Muscle of arm (tissue), 12 donors: Measurements from ENCODE around the gene MRGPRF. TPM values are rescaled to one million over a fixed set of nuclear protein-coding genes. Genes with fewer than 3 reads are reported as not detected.

Experiments used
- DNase-seq: peaks from one replicate; pipeline ENCODE4 v3.0.0-alpha.2; 2013
- polyA plus RNA-seq, 12 donors: library from polyadenylated mRNA; unstranded; fragments of 120-200 nt; gene quantifications; one replicate each; pipeline ENCODE4 v1.2.1, GENCODE V29; 2013; ENCODE audit not compliant: insufficient read length in 12 of 12

MRGPRF gene
- polyA plus RNA-seq, 12 donors, result 13.5 to 26.1 (median 19.1) TPM; not detected in 1

DNA sequence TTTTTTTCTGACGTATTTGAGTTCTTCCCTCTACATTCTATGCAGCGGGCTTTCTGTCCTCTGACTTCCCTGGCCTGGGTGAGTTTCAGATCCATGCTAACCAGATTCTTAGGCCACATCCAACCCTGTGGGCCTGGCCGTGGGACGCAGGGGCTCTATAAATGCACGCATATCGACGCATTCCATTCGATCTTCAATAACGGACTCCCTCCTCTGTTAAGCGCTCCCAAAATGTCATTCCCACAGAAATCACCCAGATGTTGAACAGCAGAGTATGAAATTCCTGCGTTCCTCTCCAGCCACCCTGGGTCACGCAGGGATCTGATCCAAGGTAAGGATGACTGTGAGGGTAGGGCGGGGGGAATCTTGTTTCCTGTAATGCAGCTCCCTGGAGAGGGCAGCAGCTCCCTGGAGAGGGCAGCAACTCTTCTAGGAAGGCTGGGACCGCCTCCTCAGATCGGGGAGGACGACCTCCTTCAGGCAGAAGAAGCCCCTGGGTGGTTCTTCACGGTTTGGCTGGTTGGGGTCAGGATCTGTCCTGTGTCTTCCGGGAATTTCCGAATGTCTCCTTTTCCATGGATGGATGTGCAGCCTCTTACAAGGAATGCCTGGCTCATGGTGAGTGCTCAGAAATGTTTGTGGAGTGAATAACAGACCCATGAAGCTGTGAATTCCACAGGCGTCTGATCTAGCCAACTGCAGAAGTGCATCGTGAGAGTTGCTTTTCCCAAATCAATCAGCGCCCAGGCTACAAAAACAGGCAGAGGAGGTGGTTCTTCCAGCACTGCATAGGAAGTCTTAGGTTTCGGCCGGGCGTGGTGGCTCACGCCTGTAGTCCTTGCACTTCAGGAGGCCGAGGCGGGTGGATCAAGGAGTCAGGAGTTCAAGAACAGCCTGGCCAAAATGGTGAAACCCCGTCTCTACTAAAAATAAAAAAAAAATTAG, 44.5 kb downstream of the MRGPRF start:
- no peak for DNase-seq

DNA sequence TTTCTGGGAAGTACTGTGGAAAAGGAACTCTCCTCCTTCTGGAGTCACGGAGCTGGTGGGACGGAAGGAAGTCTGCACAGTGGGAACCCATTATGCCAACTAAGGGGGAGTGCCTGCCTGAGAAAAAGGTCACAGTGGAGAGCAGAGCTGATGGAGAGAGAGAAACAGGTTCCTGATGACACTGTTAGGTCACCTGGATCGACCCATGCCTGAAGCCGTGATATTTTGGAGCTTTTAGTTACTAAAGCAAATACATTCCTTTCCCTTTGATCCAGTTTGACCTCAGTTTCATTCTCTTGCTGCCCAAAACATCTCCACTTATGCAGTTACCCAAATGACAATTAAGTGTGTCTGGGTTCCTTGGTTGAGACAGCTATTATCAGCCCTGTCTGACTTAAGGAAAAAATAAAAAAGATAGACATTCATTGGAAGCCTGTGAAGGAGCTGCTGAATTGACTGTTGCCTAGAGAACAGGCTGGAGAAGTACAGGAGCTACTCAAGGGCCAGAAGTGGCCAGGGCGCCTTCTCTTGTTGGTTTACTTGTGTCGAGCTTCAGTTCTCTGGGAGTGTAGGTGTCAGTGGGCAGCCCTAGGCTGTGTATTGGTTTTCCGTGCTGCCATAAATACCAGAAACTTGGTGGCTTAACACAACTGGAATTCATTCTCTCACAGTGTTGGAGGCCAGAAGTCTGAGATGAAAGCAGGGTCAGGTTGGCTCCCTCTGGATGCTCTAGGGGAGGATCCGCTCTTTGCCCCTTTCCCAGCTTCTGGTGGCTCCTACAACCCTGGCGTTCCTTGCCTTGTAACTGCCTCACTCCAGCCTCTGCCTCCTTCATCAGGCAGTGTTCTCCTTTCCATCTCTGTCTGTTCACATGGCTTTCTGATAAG, 45.9 kb downstream of the MRGPRF start:
- no peak for DNase-seq

- peak; percentile 86 for DNase-seq
Measured at GRCh38 chr11:68965901-68966853, 46.9 kb downstream of the MRGPRF start.

- no peak for DNase-seq
Measured at GRCh38 chr11:68963779-68964178, 49.3 kb downstream of the MRGPRF start.

DNA sequence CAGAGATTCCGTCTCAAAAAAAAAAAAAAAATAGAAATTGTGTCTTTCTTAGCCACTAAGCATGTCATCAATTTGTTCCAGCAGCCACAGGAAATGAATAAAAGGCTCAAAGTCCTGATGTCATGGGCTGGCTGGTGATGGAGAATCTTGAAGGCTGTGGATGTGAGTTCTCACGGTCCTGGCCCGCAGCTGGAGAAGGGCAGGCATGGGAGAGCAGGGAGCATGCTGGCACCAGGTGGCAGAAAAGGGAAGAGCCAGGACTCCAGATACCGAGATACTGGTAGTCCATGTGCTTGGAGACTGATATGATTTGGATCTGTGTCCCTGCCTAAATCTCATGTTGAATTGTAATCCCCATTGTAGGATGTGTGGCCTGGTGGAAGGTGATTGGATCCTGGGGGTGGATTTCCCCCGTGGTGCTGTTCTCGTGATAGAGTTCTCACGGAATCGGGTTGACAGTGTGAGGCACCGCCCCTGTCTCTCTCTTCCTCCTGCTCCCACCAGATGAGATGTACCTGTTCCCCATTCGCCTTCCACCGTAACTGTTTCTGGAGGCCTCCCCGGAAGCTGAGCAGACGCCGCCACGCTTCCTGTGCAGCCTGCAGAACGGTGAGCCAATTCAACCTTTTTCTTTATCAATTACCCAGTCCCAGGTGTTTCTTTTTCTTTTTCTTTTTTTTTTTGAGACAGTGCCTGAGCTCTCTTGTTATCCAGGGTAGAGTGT, 50.4 kb downstream of the MRGPRF start:
- DNase-seq, result no peak

- no peak for DNase-seq
Measured at GRCh38 chr11:68961245-68961644, 51.8 kb downstream of the MRGPRF start.

DNA sequence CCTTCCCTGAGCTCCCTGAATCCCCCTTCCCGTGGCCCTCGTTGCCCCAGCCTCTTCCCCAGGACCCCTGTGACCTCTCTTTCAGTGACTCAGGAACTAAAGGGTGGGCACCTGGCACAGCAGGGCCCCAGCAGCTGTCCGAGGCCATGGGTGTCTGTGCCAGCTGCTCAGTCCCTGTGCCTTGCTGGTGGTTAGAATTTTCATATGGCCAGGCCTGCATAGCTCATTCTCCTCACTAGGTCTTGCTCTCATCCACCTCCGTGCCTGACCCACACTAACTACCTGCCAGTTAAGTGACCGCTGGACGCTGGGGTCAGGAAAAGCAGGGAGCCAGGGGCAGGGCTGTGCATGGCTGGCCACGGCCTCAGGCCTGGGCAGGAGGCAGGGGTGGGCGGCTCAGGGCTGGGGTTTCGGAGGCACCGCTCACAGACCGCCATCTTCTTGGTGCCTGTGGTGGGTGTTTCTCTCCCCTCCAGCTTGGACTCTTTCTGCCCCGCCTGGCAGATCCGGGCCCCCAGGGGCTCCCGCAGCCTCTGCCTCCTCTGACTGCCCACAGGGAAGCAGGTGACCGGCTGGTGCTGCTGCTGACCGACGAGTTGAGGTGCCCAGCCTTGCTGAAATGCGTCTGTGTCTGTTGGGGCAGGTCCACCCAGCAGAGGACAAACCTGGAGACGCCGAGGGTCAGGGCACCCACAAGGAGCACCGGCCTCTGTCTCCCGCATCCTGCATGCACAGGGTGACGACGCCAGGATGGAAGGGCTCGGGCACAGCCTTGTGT, 52.6 kb downstream of the MRGPRF start:
- DNase-seq, result no peak

GRCh38 chr11:68959465-68960293, 53.4 kb downstream of the MRGPRF start:
- no peak for DNase-seq

GRCh38 chr11:68958211-68958610, 54.8 kb downstream of the MRGPRF start:
- no peak for DNase-seq

GRCh38 chr11:68956547-68957254, 56.3 kb downstream of the MRGPRF start:
- DNase-seq, result no peak

- DNase-seq, result no peak
Measured at GRCh38 chr11:68956142-68956541, 56.9 kb downstream of the MRGPRF start.

- no peak for DNase-seq
Measured at GRCh38 chr11:68955607-68955958, 57.5 kb downstream of the MRGPRF start.

DNA sequence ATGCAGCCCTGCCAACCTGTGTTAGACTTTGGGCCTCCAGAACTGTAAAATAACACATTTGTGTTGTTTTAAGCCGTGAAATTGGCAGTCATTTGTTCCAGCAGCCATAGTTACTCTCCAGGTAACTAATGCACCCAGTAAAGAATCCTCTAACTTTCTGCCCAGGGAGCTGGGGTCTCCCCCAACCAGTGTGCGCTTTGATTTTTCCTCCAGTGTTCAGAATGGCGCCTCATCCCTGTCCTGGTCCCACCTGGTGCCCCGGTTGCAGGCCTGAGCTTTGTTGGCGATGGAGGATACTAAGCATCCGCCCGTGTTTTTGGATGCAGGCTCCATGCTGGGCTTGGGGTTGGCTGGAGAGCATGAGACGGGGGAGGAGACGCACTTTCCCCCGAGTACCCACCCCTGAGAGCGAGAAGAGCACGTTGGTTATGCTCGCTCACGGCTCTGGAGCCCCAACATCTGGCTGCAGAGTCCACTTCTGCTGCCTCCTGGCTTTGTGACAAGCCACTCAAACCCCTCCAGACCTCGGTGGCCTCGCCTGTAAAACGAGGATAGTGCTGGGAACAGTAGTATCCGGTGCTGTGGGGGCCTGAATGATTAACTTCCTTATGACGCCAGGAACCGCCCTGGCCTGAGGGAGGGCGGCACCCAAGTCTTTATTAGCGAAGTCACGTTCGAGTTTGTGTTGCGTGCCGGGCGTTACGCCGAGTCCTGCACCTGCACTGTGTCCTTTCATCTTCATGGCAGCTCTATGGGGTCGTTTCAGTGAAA, 58.0 kb downstream of the MRGPRF start:
- peak; percentile 53 for DNase-seq
